ENCODE data around the gene PGGHG.

Gene PGGHG

GRCh38 chr11:270451-271318, 18.2 kb upstream of the PGGHG start:
- FAIRE-seq = no peak

- FAIRE-seq = no peak
Observed at GRCh38 chr11:271319-271715, 17.6 kb upstream of the PGGHG start.

DNA sequence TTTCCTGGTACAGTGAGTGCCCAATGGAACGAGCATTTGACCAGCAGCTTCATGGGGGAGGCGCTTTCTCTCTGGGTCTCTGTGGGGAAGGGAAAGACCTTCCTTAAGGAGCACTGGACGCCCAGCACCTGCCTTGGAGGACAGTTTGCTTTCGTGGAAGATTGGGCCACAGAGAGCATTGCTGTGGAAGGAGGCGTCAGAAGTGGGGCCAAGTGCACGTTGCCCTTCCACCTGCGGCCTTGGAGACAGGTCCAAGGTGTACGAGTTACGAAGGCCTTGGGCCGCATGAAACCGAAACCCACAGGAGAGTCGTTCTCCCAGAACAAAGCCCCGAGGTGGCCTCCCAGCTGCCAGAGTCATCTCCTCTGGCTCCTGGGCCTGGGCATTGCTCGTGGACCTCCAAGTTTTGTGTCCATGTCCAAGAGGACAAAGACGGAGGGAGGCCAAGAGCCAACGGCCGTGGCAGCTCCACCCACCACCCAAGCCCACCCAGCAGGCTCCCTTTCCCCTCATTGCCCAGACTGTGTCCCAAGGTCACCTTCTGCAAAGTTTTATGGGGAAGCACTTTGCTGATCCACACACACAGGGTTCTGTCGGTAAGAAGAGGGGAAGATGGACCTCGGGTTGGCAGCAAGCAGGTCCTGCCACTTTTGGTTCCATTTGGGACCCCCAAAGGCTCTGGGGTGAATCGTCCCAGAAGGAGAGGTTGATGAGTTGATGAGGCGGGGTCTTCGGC, 16.6 kb upstream of the PGGHG start:
- FAIRE-seq = no peak

DNA sequence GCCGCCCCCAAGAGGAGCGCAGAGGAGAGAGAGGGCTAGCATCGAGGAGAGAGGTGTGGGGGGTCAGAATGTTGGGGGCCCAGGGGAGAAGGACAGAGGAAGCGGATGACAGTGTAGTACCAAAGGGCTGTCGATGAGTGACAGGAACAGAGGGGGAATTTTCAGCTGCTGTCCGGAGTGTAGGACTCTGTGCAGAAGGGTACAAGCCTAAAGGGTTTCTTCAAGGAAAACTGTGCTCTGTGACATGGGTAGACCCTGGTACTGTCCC, 16.1 kb upstream of the PGGHG start:
- FAIRE-seq = no peak

GRCh38 chr11:276219-276618, 12.7 kb upstream of the PGGHG start:
- no peak for FAIRE-seq

DNA sequence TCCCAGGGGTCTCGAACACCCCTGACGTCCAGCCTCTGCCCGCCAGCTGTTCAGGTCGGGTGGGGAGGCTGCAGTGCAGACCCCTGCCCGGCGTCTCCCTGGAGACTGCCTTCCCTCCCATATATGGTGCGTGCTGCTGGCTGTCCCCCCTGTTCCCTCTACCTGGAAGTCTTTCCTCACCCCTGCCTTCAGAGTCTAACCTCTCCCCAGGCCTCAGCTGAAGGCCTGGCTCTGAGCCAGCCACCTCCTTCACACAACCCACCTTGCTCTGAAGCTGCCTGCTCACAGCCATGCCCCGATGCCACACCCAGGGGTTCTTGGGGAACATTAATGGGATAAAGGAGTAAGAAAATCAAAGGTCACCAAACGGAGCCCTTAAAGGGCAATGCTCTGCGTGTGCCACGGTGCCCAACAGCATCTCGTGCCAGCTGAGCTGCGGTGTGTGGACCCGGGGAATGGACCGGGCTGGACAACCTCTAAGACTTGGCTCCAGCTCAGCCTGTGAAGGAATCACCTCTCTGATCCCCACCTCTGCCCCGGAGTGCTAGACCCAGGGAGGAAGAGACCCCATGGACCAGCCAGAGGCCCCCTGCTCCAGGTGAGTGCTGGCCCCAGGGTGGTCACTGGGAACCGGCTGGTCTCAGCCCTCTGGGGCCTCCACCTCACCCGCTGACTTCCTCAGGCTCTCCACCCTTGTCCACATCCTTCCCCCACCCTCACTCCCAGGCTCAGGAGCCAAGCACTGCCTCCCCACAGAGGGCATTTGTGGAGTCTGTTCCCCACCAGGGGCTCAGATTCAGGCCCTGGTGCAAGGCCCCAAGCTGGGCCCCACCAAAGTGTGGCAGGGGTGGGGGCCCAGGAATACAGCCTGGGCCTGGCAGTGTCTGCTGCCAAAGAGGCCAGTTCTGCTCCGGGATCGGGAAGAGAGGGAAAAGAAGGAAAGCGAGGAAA, 10.7 kb upstream of the PGGHG start, which contains the start of gene NLRP6:
TSS of gene NLRP6 (plus strand) at position 407 of the 951 bp plus-strand sequence. CDS start at position 570, 163 bp downstream.
- FAIRE-seq = no peak

- no peak for FAIRE-seq
Observed at GRCh38 chr11:279040-279965, 9.6 kb upstream of the PGGHG start.

DNA sequence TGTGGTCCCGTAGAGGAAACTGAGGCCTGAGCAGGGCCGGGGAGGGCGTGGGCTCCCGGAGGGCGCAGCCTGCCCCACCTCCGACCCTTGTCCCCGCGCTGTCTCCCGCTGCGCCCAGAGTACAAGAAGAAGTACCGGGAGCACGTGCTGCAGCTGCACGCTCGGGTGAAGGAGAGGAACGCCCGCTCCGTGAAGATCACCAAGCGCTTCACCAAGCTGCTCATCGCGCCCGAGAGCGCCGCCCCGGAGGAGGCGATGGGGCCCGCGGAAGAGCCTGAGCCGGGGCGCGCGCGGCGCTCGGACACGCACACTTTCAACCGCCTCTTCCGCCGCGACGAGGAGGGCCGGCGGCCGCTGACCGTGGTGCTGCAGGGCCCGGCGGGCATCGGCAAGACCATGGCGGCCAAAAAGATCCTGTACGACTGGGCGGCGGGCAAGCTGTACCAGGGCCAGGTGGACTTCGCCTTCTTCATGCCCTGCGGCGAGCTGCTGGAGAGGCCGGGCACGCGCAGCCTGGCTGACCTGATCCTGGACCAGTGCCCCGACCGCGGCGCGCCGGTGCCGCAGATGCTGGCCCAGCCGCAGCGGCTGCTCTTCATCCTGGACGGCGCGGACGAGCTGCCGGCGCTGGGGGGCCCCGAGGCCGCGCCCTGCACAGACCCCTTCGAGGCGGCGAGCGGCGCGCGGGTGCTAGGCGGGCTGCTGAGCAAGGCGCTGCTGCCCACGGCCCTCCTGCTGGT, 8.8 kb upstream of the PGGHG start:
- no peak for FAIRE-seq

GRCh38 chr11:280706-281485, 8.0 kb upstream of the PGGHG start:
- FAIRE-seq = no peak

DNA sequence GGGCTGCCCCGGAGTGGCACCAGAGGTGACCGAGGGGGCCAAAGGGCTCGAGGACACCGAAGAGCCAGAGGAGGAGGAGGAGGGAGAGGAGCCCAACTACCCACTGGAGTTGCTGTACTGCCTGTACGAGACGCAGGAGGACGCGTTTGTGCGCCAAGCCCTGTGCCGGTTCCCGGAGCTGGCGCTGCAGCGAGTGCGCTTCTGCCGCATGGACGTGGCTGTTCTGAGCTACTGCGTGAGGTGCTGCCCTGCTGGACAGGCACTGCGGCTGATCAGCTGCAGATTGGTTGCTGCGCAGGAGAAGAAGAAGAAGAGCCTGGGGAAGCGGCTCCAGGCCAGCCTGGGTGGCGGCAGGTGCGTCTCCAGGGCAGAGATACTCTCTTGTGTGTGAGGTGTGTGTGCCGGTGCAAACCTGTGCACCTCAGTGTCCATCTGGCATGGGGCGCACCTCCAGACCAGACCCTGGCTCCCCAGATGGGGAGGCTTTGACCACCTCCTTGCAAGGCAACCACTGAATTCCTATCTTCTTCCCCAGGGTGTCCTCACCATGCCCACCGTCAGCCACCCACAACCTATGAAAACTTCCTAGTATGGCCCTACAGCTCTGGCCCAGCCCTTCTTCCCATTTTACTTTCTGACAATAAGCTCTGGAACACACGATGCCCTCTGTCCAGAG, 7.3 kb upstream of the PGGHG start:
- FAIRE-seq = no peak

DNA sequence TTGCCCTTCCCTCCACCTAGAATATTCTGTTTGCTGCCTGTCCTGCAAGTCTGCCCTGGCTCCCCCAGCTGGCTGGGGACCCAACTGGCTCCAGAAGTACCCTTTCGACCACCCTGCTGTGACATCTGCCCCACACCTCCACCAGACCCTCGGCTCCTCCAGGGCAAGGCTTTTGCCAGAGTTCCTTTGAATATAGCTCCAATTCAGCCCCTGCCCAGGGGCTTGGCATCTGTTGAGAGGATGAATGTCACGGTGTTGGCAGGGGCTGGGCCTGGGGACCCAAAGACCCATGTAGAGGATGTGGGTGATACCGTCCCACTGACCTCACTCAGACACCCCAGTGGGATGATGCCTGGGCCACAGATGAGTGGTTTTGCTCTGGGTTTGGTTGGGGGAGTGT, 6.8 kb upstream of the PGGHG start:
- FAIRE-seq = no peak

DNA sequence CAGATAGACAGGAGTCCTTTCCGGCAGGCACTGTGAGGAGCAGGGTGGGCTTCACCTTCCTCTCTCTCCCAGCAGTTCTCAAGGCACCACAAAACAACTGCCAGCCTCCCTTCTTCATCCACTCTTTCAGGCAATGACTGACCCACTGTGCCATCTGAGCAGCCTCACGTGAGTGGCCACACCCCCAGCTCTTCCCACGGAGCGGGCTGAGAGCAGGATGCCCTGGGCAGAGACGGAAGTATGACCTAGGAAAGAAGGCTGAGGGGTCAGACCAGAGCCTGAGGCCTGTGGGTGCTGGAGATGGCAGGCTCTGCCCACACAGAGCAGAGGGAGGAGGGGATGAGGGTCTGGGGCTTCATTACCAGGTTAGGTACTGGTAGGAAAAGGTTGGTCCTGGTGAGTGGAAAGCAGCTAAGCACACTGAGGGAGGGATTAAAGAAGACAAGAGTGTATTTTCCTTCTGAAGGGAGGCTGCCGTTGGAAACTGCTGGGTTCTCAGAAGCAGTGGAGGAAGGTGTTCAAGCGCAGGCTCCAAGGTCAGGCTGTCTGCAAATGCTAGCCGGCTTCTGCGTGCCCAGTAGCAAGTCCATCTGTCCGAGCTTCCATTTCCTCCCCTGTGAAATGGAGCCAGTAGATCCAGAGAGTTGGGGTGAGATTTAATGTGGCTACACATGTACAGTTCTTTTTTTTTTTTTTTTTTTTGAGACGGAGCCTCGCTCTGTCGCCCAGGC, 6.1 kb upstream of the PGGHG start:
- no peak for FAIRE-seq

DNA sequence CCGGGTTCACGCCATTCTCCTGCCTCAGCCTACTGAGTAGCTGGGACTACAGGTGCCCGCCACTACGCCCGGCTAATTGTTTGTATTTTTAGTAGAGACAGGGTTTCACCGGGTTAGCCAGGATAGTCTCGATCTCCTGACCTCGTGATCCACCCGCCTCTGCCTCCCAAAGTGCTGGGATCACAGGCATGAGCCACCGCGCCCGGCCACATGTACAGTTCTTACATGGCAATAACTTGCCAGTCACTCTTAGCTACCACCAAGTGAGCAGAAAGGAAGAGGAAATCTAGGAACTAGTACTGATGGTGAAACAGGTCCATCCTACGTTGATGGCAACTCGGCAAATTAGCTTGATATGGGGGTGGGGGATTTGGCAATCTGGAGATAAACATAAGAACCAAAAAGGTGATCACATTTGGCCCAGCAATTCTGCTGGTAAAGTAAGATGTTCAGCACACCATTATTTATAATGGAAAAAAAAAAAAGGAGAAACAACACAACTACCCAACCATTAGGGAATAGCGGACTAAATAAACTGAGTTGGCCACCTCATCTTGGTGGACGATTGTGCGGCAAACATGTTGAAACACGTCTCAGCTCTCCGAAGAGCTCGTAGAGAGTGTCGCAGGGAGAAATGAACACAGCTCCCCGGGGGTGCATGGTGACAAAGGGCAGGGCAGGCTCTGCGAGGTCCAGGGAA, 5.4 kb upstream of the PGGHG start:
- FAIRE-seq = no peak

- FAIRE-seq = no peak
Observed at GRCh38 chr11:284105-285020, 4.6 kb upstream of the PGGHG start.

DNA sequence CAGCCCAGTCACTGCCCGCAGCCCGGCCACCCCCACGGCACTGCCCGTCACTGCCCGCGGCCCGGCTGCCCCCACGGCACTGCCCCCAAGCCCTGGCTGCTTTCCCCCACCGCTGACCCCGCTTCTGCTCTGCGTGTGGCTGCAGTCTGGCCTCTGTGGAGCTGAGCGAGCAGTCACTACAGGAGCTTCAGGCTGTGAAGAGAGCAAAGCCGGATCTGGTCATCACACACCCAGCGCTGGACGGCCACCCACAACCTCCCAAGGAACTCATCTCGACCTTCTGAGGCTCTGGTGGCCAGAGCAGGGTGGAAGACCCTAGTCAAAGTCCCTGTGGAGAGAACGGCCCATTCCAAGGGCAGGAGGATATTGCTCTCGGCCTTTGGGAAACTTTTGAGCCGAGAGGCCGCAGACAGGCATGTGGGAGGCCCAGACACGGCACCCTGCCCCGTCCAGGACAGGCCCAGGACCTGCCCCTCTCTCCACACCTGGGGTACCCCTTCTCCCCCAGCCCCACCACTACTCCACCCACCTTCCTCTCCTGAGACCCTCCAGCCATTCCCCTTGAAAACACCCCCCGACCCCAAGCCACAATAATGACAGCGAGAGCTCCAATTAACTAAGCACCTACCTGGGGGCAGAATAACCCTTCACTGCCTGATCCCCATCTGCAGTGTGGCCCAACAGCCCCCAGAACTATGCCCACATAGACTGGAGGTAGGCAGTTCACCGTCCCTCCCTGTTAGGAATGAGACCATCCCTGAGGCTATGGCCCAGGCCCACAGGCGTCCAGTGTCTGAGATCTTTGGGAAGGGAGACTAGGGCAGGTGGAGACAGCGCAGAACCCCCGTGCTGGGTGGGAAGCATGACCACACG, 3.7 kb upstream of the PGGHG start:
- FAIRE-seq = no peak

GRCh38 chr11:285894-286220, 3.1 kb upstream of the PGGHG start:
- no peak for FAIRE-seq
